ENCODE results near the gene DDX6. TPM values are rescaled to one million over a fixed set of nuclear protein-coding genes. Genes with fewer than 3 reads are reported as not detected.

DDX6 gene
- total and polyA plus RNA-seq, 2 donors (not counting 3 experiments of a cell fraction or from before 2014, with no cell fraction given) = 19.1 to 138 TPM

- BruUV-seq (replicated peaks) = no TSS peak
- peak; percentile 42 for FAIRE-seq
- peak; percentile 78 for DNase-seq (ENCODE audit: low read depth, low spot score)
Observed at GRCh38 chr11:118790357-118791110, 430 bp downstream of the DDX6 start.

More at GRCh38 chr11:118790357-118791110, 430 bp downstream of the DDX6 start:
- Histone ChIP-seq H3K4me2 (ENCODE audit: insufficient read depth, low read length) (peak overlapping the region; percentile 92), H3K36me3 (ENCODE audit: control insufficient read depth in 2 of 2, extremely low read depth in 1 of 2, insufficient read depth in 2 of 2, low read length in 2 of 2) (peaks cover 0 to 7% of the 10 kb centered on the region in 2 experiments), H3K9ac (replicated peaks; ENCODE audit: extremely low read depth, insufficient read depth, low read length) (peak overlapping the region; percentile 97), H3K4me3 (replicated peaks in 1 of 3; ENCODE audit: insufficient read depth in 1 of 3, low read depth in 1 of 3, low read length in 3 of 3) (peak overlapping the region; percentile 70 to 87 (median 84)), H3K9me1 (replicated peaks; ENCODE audit: control insufficient read depth, extremely low read depth, insufficient read depth, low read length) (no peaks in the 10 kb centered on the region), H2AFZ (ENCODE audit: low read depth, low read length) (peak overlapping the region; percentile 23), H3K4me1 (ENCODE audit: control insufficient read depth, extremely low read depth, insufficient read depth, low read length) (peaks cover 21% of the 10 kb centered on the region), H3K27ac (ENCODE audit: insufficient read depth, low read depth, low read length) (peak overlapping the region; percentile 89), H4K20me1 (replicated peaks; ENCODE audit: control insufficient read depth, extremely low read depth, insufficient read depth, low read length) (peaks cover 8% of the 10 kb centered on the region), H3K79me2 (ENCODE audit: control insufficient read depth, insufficient read depth, low read length) (peaks cover 57% of the 10 kb centered on the region), H3K27me3 (ENCODE audit: control insufficient read depth in 2 of 2, insufficient read depth in 2 of 2, low read length in 2 of 2) (no peaks in the 10 kb centered on the region), H3K9me3 (replicated peaks; ENCODE audit: control insufficient read depth, insufficient read depth, low read length) (no peaks in the 10 kb centered on the region)
- dilution Hi-C loops (cut with MboI; ENCODE audit: extremely low pct_ligation_motif_present, low sequenced_read_pairs) (no loop called here), intact Hi-C loops (cut with micrococcal nuclease) (loop anchor here (1.0 to 5.0 kb wide), 5 partner anchors 131 to 530 kb away; partner anchors contain the start of gene UPK2)
- ChIA-PET POLR2A (interaction anchor here (0.6 to 1.3 kb wide), 4 partner anchors 12 to 207 kb away, joined by 3 to 4 read pairs (median 4); partner anchors contain the start of gene CENATAC), CTCF (interaction anchor here (0.6 to 2.9 kb wide), 20 partner anchors 9 to 312 kb away, joined by 3 to 13 read pairs (median 4); partner anchors contain the start of genes BCL9L and UPK2)
- no peak for TF ChIP-seq POLR2AphosphoS5 (IDR thresholded peaks at IDR 0.05; ENCODE audit: insufficient read depth, low read depth, low read length)
- TF ChIP-seq MYC (IDR thresholded peaks at IDR 0.05; ENCODE audit: low read depth, low read length) = no peak
- TF ChIP-seq FOS (IDR thresholded peaks at IDR 0.05; ENCODE audit: borderline replicate concordance, insufficient read depth, low read length) = no peak
- no peak for TF ChIP-seq JUN (IDR thresholded peaks at IDR 0.05; ENCODE audit: borderline replicate concordance, insufficient read depth, insufficient read length, low read depth)
- TF ChIP-seq CTCF (IDR thresholded peaks at IDR 0.05; ENCODE audit: extremely low read depth in 1 of 2, insufficient read depth in 1 of 2, low read depth in 1 of 2, low read length in 2 of 2) = peak; percentile 20 to 51
- TF ChIP-seq GATA2 (IDR thresholded peaks at IDR 0.05; ENCODE audit: insufficient read depth, insufficient read length, low read depth, low read length) = no peak
- TF ChIP-seq EZH2 (IDR thresholded peaks at IDR 0.05; ENCODE audit: borderline replicate concordance, low read depth, low read length, severe bottlenecking) = no peak
